WERI-Rb-1 (cell line): Measurements from ENCODE around the gene SLC39A7.

ENCODE experiments used
- DNase-seq: peaks from one replicate; pipeline ENCODE4 v3.0.0-alpha.2; 2020
- H3K27ac ChIP-seq: fragments of 250-450 bp; sonication (Bioruptor Pico); 2 replicates; pipeline ENCODE4 v1.5.1; 2020; ENCODE audit warnings: mild to moderate bottlenecking, moderate library complexity
- H3K27me3 ChIP-seq: fragments of 250-450 bp; sonication (Bioruptor Pico); 2 replicates; pipeline ENCODE4 v1.5.1; 2021; ENCODE audit warnings: mild to moderate bottlenecking, low read depth, moderate library complexity; ENCODE audit not compliant: insufficient read depth, severe bottlenecking
- H3K36me3 ChIP-seq: fragments of 250-450 bp; sonication (Bioruptor Pico); 2 replicates; pipeline ENCODE4 v1.5.1; 2020; ENCODE audit warnings: mild to moderate bottlenecking, moderate library complexity
- H3K4me3 ChIP-seq: 2 replicates; pipeline ENCODE4 v1.5.1; 2011; ENCODE audit warnings: low read depth, mild to moderate bottlenecking, control low read depth, low read length
- H3K9me3 ChIP-seq: fragments of 250-450 bp; sonication (Bioruptor Pico); 2 replicates; pipeline ENCODE4 v1.5.1; 2021; ENCODE audit warnings: mild to moderate bottlenecking, moderate library complexity; ENCODE audit not compliant: severe bottlenecking
- TF ChIP-seq, protein P1 (sequence below): IDR thresholded peaks from 2 replicates; pipeline ENCODE4 v1.5.1; 2011; ENCODE audit warnings: low read depth, mild to moderate bottlenecking, control low read depth, inconsistent platforms, low read length

Gene SLC39A7

DNA sequence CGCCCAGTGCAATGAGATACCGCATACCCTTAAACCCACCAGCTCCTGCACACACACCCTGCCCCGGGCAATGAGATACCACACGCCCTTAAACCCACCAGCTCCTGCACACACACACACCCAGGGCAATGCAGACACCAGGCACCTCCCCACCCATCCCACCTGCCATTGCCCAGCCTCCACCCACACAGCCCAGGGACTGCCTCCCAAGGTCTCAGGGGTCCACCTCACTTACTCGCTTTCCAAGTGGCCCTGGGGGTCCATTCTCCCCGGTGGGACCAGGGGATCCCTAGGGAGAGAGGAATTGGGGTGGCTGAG, 32.4 kb upstream of the SLC39A7 start:
- Histone ChIP-seq H3K27ac (no peak overlapping the region), H3K27me3 (no peaks in the 10 kb centered on the region)
- TF ChIP-seq, protein P1, sequence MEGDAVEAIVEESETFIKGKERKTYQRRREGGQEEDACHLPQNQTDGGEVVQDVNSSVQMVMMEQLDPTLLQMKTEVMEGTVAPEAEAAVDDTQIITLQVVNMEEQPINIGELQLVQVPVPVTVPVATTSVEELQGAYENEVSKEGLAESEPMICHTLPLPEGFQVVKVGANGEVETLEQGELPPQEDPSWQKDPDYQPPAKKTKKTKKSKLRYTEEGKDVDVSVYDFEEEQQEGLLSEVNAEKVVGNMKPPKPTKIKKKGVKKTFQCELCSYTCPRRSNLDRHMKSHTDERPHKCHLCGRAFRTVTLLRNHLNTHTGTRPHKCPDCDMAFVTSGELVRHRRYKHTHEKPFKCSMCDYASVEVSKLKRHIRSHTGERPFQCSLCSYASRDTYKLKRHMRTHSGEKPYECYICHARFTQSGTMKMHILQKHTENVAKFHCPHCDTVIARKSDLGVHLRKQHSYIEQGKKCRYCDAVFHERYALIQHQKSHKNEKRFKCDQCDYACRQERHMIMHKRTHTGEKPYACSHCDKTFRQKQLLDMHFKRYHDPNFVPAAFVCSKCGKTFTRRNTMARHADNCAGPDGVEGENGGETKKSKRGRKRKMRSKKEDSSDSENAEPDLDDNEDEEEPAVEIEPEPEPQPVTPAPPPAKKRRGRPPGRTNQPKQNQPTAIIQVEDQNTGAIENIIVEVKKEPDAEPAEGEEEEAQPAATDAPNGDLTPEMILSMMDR, result no peak

DNA sequence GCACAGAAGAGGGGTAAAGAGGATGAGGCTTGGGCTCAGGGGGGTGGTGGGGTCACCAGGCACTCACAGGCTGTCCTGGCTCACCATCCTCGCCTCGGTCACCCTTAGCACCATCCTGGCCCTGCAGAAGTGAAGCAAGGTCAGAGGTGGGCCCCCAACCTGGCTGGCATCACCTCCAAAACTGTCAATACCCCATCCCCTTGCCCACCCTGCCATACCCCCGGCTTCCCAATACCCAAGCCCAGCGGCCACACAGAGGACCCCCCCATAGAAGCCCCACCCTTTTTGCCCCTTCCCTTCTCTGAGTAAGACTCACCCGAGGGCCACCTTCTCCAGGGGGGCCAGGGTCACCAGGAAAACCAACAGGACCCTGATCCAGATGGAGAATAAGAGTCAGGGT, 32.0 kb upstream of the SLC39A7 start:
- H3K36me3 ChIP-seq, result no peaks in the 10 kb centered on the region
- no peaks in the 10 kb centered on the region for H3K27me3 ChIP-seq
- TF ChIP-seq, protein P1, result no peak

More for the DNA sequence above, 32.4 kb upstream of the SLC39A7 start:
- no peak overlapping the region for H3K4me3 ChIP-seq
- DNase-seq, result no peak
- no peaks in the 10 kb centered on the region for H3K9me3 ChIP-seq
- no peaks in the 10 kb centered on the region for H3K36me3 ChIP-seq

DNA sequence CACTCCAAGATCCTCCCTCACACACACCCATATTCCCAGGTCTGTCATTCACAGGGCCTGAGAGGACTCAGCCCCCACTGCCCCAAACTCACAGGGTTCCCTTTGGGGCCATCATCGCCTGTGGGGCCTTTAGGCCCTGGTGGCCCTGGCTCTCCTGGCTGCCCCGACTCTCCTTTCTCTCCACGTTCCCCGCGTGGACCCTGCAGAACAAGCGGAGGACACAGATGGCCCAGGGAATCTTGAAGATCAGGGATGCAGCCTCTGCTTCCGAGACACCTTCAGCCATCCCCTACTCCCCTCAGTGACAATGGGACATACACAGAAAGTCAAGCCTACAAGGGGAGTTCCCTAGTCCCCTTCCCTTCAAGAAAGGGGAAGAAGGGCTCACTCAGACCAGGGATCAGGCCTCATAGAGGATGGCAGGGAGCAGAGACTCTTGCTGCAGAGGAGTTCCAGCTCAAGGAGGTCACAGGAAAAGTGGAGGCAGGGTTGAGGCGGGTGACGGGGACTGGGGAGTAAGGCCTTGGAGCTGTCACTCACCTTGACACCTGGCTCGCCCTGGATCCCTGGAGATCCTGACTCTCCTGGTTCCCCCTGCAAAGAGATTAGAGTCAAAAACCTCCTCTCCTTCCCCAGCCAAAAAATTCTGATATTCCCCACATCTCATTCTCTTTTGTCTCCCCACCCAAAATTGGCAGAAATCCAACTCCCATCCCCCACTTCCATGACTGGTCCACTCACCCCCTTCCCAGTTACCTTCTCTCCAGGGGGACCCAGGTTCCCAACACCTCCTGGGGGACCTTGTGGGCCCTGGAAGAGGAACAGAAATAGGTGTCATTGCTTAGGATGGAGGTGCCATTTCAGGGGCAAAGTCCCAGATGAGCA, 31.1 kb upstream of the SLC39A7 start:
- Histone ChIP-seq H3K27ac (no peak overlapping the region), H3K27me3 (no peaks in the 10 kb centered on the region), H3K36me3 (no peaks in the 10 kb centered on the region), H3K9me3 (no peaks in the 10 kb centered on the region), H3K4me3 (no peak overlapping the region)
- DNase-seq, result no peak
- TF ChIP-seq, protein P1, result no peak

More for the DNA sequence above, 32.0 kb upstream of the SLC39A7 start:
- no peak for DNase-seq
- Histone ChIP-seq H3K27ac (no peak overlapping the region), H3K4me3 (no peak overlapping the region), H3K9me3 (no peaks in the 10 kb centered on the region)

GRCh38 chr6:33170176-33171015, 30.3 kb upstream of the SLC39A7 start:
- Histone ChIP-seq H3K27ac (no peak overlapping the region), H3K4me3 (no peak overlapping the region), H3K9me3 (no peaks in the 10 kb centered on the region), H3K36me3 (no peaks in the 10 kb centered on the region), H3K27me3 (no peaks in the 10 kb centered on the region)
- DNase-seq, result no peak
- TF ChIP-seq, protein P1, result no peak

DNA sequence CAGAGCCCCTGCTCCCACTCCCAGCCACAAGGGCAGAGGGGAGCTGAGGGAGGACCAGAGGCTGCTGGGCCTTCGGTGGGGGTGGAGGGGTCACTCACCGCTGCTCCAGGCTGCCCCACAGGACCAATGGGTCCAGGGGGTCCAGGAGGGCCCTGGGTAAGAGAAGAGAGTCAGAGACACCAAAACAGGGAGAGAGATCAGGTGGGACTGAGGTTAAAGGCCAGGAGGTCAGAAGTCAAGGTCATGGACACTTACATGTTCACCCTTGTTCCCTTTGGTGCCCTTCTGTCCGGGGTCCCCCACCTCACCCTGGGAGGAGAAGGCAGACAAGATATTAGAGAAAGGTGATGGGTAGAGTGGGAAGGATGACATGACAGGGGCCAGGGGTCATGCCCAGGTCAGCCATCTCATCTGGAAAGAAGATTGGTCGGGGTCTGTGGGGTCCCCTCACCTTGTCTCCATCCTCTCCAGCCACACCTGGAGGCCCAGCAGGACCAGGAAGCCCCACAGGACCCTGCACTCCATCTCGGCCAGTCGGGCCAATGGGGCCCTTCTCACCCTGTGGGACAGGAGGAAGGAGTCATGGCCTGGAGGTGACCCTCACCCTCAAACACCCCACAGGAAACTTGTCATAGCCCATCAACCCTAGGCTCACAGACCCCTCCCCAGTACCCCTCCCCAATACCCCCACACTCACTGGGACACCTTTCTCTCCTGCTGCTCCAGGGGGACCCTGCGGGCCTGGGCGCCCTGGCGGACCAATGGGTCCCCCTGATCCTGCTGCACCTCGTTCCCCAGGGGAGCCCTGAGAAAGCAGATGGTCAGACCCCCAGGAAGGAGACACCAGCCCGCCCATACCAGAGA, 29.4 kb upstream of the SLC39A7 start:
- TF ChIP-seq, protein P1, result no peak
- Histone ChIP-seq H3K27me3 (no peaks in the 10 kb centered on the region), H3K36me3 (no peaks in the 10 kb centered on the region; the same call in 1 of the 2 replicates)

More for the DNA sequence above, 29.4 kb upstream of the SLC39A7 start:
- DNase-seq, result no peak
- H3K27ac ChIP-seq, result no peak overlapping the region
- H3K9me3 ChIP-seq, result no peaks in the 10 kb centered on the region
- H3K4me3 ChIP-seq, result no peak overlapping the region
